GM21619 (cell line): ENCODE results near the gene PKMYT1.

Source experiments
- ATAC-seq: cut with Tn5 transposase; IDR thresholded peaks from one replicate; pipeline ENCODE4 v1.9.1; 2021; ENCODE audit not compliant: unreplicated experiment

The PKMYT1 gene

DNA sequence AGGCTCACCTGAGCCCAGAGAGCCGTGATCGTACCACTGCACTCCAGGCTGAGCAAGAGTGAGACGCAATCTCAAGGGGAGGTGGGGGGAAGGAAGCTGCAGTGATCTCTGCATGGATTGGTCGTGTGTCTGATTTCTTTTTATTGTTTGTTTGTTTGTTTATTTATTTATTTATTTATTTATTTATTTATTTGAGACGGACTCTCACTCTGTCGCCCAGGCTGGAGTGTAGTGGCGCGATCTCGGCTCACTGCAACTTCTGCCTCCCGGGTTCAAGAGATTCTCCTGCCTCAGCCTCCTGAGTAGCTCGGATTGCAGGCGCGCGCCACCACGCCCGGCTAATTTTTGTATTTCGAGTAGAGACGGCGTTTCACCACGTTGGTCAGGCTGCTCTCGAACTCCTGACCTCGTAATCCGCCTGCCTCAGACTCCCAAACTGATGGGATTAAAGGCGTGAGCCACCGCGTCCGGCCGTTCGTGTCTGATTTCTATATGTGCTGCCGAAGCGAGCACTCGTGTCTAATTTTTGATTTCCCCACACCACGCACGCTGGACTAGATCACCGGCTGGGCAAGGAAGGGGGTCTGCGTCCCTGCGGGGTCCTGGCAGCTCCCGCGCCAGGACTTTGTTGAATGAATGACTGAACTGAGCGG lies 39.5 kb upstream of the PKMYT1 start:
- no peak for ATAC-seq

DNA sequence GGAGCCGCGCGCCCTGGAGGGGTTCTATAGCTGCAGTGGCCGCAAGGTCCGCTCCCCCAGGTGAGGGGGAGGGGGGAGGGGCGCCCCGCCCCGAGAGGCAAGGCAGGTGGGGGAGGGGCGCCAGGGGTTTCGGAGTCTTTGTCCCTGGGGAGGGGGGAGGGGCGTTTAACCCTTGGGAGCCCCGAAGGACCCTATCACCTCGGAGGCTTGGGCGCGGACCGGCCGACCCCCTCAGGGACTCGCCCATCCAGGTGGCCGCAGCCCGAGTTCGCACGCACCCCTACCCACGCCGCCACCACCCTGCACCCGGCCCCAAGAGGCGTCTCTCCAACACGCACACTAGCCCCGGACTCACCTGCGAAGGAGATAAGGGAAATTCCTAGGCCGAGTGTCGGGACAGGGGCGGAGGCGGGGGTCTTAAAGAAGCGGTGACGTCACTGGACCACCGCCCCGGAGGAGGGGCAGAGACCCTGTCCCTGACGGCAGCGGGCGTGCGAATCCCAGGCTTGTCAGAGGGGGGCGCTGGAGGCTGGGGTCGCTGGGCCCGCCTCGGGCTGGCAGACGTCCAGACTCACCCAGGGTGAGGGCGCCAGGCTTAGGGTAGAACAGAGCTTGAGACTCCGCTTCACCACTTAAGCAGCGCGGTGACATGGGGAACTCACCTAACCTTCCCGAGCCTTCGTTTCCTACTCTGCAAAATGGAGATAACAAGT lies 37.7 kb upstream of the PKMYT1 start, which contains the start of gene CLDN6:
TSS of gene CLDN6 (minus strand) at position 390 of the 713 bp plus-strand sequence. CDS start 2,162 bp downstream, outside the sequence.
- no peak for ATAC-seq

DNA sequence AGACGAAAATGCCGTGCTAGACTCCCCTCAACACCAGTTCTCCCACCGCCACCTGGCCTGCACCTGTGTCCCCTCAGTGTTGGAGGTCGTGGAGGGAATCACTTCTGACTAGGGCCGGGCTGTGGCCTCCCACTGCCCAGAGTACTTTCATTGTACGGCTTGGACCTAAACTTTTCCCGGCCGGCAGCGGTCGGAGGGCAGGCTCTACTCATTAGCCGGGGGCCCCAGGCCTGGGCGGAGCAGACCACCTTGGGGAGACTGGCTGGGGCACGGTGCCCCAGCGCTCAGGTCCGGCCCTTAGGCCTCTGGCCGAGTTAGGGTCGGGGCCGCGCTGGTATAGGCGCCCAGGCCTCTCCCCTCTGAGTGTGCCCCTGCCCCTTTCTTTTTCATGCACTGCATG lies 37.1 kb upstream of the PKMYT1 start:
- no peak for ATAC-seq

DNA sequence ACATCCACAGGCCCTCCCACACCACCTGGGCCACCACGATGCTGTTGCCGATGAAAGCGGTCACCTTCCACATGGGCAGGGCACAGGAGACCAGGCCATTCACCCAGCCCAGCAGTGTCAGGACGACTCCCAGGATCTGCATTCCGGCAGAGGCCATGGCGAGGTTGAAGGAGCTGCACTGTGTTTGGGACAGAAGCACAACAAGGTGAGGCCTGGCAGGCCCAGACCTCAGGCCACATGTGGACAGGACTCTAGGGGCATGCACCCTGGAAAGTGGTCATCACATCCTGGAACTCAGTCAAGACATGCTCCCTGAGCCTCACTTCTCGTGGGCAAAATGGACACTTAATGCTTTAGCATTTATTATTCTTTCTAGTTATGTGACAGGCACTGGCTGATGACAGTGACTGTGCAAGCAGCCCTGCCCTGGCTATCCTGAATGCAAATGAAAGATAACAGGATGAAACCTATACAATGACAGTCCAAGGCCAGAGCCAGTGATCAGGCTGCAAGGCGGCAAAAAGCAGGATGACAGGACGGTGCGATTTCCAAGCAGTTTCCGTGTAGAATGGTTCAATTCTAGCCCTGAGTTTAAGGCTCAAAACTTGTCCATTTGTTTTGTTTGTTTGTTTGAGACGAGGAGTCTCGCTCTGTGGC lies 35.7 kb upstream of the PKMYT1 start:
- ATAC-seq, result no peak

DNA sequence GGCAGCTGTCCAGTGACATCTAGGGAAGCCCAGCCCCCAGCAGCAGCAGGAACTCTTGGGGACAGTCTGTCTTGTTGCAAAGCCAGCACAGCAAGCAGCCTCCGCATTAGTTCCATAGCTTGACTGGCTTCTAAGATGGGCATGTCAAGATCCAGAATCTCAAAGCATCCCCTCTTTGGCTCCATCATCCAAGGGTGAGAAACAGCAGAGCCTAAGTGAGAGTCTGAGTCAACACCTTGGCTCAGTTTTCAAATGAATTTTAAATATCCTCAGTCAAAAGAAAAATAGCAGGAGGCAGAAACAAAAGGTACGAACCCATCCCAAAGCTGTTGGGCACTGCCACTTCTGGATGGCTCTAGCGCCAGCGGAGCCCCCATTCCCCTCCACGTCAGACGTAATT lies 34.7 kb upstream of the PKMYT1 start:
- ATAC-seq, result no peak

DNA sequence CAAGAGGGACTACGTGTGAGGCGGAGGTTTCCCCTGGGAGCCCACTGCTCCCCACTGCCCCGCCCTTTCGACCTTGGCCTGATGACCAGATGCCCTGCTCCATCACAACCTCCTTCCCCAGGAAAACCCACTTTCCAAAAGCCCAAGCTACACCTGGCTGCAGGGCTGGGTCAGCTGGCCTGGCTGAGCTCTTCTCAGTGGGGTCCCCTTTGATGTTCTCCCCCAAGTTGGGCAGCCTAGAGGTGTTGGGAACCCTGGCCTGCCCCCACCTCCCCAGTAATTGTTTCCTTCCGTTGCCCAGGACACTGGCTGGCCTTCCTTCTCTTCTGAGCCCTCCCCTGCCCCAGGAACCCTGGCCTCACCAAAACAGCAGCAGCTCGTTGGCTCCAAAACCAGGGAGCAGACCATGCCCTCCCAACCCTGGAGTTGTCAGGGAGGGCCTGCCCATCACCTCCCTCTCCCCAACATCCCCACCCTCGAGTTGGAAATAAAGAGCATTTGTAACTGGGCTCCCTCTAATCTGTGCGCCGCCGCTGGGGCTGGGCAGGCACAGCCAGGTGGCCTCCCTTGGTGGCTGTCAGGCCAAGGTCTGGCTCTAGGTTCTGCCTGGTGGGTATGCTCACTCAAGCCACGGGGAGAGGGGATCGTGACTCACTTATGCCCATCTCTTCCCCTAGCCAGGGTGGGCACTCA lies 33.9 kb upstream of the PKMYT1 start:
- no peak for ATAC-seq

DNA sequence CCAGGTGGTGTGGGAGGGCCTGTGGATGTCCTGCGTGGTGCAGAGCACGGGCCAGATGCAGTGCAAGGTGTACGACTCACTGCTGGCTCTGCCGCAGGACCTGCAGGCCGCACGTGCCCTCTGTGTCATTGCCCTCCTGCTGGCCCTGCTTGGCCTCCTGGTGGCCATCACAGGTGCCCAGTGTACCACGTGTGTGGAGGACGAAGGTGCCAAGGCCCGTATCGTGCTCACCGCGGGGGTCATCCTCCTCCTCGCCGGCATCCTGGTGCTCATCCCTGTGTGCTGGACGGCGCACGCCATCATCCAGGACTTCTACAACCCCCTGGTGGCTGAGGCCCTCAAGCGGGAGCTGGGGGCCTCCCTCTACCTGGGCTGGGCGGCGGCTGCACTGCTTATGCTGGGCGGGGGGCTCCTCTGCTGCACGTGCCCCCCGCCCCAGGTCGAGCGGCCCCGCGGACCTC lies 33.3 kb upstream of the PKMYT1 start:
- no peak for ATAC-seq

DNA sequence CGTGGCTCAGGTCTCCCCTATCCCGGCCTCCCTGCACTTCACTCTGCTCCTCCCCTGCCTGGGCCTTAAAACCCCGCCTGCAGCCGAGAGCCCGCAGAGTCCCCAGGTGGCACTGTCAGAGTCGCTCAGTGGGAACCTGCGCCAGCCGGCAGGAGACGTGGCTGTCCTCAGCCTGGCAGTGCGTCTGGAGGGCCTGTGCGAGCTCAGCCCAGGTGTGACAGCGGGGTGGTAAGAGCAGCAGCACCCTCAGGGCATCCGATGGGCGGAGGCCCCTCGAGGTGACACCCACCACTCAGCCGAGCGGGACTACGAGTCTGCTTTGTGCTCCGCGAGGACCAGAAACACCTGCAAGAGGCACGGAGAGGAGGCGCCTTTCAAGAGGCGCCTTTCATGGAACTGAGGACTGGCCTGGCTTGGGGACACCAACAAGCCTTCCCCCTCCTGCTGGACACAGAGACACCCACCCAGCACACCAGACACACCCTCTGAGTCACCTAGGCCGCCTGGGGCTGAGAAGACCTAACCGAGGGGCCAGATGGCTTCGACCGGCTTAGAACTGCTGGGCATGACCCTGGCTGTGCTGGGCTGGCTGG lies 32.7 kb upstream of the PKMYT1 start, which contains the start of gene CLDN9:
TSS of gene CLDN9 (plus strand) at position 96 of the 593 bp plus-strand sequence. CDS start at position 536, 440 bp downstream.
- no peak for ATAC-seq

DNA sequence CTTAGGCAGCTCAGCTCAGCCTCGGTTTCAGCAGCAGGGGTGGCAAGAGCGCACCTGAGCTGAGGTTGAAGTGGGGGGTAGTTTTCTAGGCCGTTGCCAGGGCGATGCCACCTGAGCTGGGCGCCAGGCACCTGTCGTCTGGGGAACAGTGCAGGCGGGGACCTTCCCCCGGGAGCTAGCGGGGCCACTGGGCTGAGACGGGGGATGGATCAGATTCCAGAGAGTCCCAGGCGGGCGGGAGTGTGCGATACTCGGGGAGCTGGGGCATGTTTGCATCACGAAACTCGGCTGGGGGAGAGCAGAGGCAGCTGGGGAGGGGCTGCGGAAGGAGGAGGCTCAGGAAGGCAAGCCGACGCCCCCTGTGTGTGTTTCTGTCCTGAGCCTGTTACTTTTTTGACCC lies 32.0 kb upstream of the PKMYT1 start:
- ATAC-seq, result no peak

DNA sequence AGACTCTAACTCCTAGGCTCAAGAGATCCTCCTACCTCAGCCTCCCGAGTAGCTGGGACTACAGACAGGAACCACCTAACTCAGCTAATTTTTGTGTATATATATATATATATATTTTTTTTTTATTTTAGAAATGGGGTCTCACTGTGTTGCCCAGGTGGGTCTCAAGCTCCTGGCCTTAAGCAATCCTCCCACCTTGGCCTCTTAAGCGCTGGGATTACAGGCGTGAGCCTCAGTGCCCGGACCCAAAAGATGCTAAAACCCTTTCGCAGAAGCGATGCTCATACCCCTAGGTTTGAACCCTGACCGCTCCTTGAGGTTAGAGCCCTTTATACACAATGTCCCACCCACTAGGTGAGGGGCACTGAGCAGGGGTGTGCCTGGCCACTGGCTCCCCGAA lies 30.3 kb upstream of the PKMYT1 start:
- ATAC-seq, result no peak

DNA sequence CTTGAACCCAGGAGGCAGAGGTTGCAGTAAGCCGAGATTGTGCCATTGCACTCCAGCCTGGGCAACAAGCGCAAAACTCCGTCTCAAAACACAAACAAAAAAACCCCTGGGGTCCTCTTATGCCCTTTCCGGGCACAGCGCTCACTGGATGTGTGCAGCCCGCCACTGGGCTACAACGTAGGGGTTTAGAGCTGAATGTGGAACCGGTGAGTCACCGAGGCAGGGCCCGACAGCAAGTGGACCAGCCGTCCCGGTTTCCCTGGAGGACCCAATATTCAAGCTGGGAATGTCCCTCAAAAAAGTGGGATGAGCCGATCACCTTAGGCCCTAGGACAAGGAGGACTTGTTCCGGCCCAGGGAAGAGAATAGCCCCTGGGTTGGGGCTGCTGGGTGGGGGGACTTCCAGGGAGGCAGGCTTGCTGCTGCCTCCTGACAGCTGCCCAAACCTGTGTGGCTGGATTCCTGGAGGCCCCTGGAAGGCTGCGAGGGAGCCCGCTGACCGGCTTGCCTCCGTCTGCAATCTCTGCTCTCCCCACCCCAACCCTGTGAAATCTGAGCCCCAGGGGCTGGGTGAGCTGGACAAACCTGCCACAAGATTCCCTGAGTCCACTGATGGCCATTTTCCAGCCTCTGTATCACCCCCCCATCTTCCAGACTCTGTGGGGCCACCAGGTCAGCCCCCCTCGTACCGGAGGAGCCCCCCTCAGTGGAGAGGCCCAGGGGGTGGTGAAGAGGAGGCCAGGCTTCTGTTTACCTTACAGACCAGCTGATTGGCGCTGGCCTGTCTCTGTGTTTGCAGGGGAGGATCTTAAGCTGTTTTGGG lies 29.5 kb upstream of the PKMYT1 start:
- ATAC-seq, result no peak

DNA sequence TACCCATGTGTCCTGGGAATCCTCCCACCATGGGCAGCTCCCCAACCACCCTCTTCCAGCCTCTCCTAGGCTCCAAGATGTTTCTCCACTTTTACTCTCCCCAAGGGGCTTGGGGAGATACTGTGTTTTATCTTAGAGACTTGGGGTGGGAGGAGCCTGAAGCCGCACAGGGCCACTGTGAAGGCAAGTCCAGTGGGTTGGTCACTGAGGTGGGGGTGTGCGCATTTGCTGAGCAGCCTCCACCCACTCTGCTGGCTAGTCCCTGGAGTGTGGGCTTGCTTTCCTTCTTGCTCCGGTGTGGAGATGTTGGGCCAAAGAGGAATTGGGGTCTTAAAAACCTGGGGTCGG lies 28.4 kb upstream of the PKMYT1 start:
- no peak for ATAC-seq

DNA sequence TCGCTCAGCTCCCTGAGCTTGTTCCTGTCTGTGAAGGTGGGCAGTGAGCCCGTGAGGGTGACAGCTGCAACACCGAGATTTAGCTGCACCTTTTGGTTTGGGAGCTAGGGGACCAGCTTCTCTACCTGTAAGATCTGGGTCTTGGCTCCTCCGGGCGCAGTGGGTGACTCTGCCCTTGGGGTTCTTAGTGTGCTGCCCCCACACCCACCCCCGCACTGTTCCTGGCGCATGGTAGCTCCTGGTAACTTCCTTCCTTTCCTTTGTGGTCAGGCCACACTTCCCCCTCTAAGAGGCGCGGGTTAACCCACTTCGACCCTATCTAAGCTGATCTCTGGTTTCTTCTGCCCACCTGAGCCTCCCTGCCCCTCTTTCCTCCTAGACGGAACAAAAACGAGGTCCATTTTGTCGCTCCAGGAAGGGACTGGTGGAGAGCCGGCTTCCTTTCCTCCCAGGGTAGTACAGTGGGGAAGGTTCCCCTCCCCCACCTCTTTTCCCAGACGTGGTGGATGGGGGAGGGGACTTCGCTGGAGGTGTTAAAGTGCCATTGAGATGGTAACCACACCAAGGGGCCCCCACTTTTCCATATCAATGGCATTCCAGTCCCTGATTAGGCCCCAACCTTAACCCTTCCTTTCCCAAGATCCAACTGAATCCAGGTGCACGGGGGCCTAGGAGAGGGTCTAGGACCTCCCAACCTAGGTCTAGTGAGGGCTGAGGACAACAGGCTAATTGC lies 27.9 kb upstream of the PKMYT1 start:
- ATAC-seq, result no peak

DNA sequence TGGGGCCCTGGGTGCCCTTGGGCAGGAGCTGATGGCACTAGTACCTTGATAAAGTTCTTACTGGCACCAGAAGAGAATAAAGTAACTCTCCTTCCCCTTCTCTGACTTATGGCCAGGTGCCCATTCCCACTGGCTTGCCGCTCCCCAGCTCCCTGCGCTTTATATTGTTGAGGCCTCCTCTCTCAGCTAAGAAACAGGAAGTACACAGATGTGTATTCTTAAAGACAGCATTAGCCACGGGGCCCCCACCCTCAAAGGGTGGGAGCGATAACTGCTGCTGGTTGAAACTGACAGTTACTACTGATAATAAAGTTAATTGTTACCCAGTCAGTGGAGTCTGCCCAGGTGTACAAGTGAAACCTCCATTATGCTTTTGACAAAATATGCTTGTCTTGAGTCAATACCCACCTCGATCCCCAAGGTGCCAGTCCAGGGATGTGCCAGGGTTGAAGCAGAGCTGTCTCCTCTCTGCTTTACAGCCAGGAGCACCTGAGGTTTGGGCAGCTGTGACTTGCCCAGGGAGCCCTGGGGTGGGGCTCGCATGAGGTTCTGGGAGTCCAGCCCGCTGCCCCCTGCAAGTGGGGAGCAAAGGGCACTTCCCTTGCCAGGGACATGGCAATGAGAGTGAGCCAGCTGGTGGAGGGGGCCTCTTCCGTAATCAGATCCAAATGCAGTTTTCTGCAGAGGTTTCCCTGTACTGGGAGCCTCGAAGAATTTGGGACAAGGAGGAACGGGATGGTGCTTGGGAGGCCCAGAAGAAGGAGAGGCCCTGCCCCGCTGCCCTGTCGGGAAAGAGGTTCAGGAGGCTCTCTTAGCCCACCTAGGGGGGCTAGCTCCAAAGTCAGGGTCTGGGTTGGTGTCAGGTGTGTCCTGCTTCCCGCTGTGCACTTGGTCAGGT lies 27.1 kb upstream of the PKMYT1 start:
- ATAC-seq, result no peak

DNA sequence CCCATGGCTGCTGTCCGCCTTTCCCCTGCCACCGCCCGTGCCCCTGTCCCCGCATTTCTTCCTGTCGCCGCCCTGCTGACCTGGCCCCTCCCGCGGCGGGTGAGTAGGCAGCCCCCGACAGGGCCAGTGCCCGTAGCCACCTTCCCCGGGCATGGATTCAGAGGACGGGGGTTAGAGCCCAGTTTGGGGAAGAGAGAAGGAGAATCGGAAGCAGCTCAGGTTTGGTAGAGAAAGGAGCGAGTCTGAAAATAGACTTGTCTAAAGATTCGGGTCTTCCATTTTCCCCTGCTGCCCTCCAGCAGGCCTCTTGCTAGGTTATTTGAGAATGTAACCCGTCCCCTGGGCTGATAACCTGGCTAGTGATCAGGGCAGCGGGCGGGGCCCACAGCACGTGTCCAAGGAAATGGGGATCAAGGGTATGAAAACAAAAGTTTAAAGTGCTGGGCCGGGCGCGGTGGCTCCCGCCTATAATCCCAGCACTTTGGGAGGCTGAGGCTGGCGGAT lies 24.6 kb upstream of the PKMYT1 start:
- ATAC-seq, result no peak

DNA sequence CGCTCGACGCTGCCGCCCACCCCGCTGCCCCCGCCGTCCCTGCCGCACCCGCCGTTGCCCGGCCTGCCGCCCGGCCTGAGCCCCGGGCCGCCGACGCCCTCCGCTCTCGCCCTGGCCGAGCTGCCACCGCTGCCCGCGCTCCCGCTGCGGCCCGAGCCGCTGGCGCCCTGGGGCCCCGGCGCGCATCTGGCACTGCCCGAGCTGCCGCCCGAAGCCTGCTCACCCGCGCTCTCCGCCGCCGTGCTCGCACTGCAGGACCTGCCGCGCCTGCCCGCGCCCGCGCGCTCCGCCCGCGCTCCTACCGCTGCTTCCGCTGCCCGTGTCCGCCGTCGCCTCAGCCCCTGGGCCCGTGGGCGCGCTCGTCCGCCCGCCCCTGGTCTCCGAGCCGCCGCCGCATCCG lies 24.1 kb upstream of the PKMYT1 start:
- ATAC-seq, result peak; percentile 15

DNA sequence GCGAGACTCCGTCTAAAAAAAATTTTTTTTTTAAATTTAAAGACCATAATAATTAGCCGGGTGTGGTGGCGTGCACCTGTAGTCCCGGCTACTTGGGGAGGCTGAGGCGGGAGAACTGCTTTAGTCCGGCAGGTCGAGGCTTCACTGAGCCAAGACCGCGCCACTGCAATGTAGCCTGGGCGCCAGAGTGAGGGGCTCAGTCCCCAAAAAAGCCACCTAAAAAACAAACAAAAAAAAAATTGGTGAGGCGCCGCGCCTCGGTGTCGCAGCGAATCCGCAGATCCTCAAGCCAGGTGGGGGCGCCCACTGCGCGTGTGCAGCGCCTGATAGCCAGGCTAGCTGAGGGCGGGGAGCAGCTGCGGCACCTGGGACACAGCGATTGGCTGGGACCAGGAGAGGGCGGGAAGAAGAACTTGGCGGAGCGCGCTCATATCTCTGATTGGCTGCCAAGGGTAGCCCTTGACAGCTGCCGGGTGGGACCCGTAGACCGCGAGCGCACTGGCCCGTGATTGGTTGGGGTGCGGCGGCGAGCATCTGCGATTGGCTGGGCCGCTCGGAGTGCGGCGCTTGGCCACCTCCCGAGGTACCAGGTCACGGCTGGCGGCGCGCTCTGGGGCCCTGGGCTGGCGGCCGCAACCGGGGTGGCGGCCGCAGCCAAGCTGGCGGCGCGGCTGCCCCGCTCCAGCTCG lies 23.5 kb upstream of the PKMYT1 start:
- peak; percentile 95 for ATAC-seq

DNA sequence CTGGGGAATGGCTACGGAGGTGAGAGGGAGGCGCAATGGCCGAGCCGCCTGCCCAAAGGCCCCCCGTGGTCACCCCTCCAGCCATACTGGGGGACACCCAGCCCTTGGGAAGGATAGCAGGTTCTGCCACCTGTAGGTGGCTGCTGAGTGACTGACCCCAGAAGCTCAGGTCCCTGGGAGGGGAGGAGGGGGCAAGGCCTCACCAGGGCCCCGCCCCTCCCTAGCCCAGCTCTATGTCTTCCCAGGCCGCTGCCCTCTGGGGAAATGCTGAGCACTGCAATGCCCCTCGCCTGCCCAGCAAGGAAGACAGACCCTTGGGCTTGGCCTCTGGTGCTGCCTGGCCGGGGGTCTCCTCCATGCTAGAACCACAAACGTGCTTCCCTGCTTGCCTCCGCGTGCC lies 21.1 kb upstream of the PKMYT1 start:
- ATAC-seq, result no peak
